ENCODE data around the gene NOX3.

DNA sequence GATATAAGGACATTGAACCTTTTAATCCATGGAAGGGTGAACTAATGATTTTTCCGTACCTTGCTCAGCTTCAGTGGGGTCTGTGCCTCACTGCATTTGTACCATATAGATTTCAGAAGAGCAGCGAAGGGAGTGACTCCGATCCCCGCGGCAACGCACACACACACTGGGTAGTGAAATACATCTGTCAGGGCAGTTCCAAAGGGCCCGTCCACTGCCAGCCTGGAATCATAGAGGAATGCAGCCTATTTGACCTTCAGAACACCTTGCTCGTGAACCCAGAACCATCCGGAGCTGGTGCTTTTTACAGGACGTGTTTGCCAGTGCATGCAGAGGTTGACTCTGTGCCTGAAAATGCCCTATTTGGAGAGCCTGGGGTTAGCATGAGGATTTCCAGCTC lies 33.0 kb downstream of the NOX3 start:
- TF ChIP-seq, protein P1, sequence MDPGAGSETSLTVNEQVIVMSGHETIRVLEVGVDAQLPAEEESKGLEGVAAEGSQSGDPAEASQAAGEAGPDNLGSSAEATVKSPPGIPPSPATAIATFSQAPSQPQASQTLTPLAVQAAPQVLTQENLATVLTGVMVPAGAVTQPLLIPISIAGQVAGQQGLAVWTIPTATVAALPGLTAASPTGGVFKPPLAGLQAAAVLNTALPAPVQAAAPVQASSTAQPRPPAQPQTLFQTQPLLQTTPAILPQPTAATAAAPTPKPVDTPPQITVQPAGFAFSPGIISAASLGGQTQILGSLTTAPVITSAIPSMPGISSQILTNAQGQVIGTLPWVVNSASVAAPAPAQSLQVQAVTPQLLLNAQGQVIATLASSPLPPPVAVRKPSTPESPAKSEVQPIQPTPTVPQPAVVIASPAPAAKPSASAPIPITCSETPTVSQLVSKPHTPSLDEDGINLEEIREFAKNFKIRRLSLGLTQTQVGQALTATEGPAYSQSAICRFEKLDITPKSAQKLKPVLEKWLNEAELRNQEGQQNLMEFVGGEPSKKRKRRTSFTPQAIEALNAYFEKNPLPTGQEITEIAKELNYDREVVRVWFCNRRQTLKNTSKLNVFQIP (CRISPR knock-in tag; IDR thresholded peaks at IDR 0.05; ENCODE audit: borderline replicate concordance, low read depth): no peak
- TF ChIP-seq, protein P2, sequence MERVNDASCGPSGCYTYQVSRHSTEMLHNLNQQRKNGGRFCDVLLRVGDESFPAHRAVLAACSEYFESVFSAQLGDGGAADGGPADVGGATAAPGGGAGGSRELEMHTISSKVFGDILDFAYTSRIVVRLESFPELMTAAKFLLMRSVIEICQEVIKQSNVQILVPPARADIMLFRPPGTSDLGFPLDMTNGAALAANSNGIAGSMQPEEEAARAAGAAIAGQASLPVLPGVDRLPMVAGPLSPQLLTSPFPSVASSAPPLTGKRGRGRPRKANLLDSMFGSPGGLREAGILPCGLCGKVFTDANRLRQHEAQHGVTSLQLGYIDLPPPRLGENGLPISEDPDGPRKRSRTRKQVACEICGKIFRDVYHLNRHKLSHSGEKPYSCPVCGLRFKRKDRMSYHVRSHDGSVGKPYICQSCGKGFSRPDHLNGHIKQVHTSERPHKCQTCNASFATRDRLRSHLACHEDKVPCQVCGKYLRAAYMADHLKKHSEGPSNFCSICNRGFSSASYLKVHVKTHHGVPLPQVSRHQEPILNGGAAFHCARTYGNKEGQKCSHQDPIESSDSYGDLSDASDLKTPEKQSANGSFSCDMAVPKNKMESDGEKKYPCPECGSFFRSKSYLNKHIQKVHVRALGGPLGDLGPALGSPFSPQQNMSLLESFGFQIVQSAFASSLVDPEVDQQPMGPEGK (CRISPR knock-in tag; IDR thresholded peaks at IDR 0.05; ENCODE audit: borderline replicate concordance): no peak
- TF ChIP-seq PPARA (CRISPR knock-in tag; IDR thresholded peaks at IDR 0.05; ENCODE audit: borderline replicate concordance) (no peak), TCF4 (CRISPR knock-in tag; IDR thresholded peaks at IDR 0.05; ENCODE audit: borderline replicate concordance) (no peak), RARB (CRISPR knock-in tag; IDR thresholded peaks at IDR 0.05) (no peak), ZFP3 (CRISPR knock-in tag; IDR thresholded peaks at IDR 0.05) (no peak), TOX (CRISPR knock-in tag; IDR thresholded peaks at IDR 0.05; ENCODE audit: borderline replicate concordance) (no peak), CSDC2 (CRISPR knock-in tag; IDR thresholded peaks at IDR 0.05) (no peak), GLIS3 (CRISPR knock-in tag; IDR thresholded peaks at IDR 0.05) (no peak)
- TF ChIP-seq, protein P3, sequence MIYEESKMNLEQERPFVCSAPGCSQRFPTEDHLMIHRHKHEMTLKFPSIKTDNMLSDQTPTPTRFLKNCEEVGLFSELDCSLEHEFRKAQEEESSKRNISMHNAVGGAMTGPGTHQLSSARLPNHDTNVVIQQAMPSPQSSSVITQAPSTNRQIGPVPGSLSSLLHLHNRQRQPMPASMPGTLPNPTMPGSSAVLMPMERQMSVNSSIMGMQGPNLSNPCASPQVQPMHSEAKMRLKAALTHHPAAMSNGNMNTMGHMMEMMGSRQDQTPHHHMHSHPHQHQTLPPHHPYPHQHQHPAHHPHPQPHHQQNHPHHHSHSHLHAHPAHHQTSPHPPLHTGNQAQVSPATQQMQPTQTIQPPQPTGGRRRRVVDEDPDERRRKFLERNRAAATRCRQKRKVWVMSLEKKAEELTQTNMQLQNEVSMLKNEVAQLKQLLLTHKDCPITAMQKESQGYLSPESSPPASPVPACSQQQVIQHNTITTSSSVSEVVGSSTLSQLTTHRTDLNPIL (CRISPR knock-in tag; IDR thresholded peaks at IDR 0.05; ENCODE audit: low read depth): no peak
- TF ChIP-seq, protein P4, sequence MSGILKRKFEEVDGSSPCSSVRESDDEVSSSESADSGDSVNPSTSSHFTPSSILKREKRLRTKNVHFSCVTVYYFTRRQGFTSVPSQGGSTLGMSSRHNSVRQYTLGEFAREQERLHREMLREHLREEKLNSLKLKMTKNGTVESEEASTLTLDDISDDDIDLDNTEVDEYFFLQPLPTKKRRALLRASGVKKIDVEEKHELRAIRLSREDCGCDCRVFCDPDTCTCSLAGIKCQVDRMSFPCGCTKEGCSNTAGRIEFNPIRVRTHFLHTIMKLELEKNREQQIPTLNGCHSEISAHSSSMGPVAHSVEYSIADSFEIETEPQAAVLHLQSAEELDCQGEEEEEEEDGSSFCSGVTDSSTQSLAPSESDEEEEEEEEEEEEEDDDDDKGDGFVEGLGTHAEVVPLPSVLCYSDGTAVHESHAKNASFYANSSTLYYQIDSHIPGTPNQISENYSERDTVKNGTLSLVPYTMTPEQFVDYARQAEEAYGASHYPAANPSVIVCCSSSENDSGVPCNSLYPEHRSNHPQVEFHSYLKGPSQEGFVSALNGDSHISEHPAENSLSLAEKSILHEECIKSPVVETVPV (CRISPR knock-in tag; IDR thresholded peaks at IDR 0.05): no peak

All from SK-N-SH treated with all-trans-retinoic acid at 6 μM for 48 hours (cell line).